ENCODE data around the gene FUBP1.
A peak's percentile ranks its signal among the peaks of the same experiment; 100 is the strongest.

- TF ChIP-seq, protein P1, sequence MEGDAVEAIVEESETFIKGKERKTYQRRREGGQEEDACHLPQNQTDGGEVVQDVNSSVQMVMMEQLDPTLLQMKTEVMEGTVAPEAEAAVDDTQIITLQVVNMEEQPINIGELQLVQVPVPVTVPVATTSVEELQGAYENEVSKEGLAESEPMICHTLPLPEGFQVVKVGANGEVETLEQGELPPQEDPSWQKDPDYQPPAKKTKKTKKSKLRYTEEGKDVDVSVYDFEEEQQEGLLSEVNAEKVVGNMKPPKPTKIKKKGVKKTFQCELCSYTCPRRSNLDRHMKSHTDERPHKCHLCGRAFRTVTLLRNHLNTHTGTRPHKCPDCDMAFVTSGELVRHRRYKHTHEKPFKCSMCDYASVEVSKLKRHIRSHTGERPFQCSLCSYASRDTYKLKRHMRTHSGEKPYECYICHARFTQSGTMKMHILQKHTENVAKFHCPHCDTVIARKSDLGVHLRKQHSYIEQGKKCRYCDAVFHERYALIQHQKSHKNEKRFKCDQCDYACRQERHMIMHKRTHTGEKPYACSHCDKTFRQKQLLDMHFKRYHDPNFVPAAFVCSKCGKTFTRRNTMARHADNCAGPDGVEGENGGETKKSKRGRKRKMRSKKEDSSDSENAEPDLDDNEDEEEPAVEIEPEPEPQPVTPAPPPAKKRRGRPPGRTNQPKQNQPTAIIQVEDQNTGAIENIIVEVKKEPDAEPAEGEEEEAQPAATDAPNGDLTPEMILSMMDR (IDR thresholded peaks at IDR 0.05 in 4 of 5, conservative IDR thresholded peaks at IDR 0.05 in 1 of 5), result peak in 1 of 5 experiments; percentile 19
- no peak for TF ChIP-seq POLR2A (IDR thresholded peaks at IDR 0.05)
These were observed 29.9 kb downstream of the FUBP1 start for GRCh38 chr1:77948841-77949424.
